SK-N-MC (cell line): Measurements from ENCODE around the gene GNG13.

ENCODE experiments used
- EZH2 ChIP-seq: fragments of 200-600 bp; sonication (generic); IDR thresholded peaks from one replicate; pipeline ENCODE4 v1.6.1; 2017; ENCODE audit warnings: antibody characterized with exemption
- FOXP2 ChIP-seq: optimal IDR thresholded peaks from 2 replicates; pipeline ENCODE3; 2011; ENCODE audit warnings: mild to moderate bottlenecking, moderate library complexity; ENCODE audit not compliant: insufficient read depth; ENCODE audit errors: extremely low read length, control extremely low read depth
- POLR2AphosphoS5 ChIP-seq: IDR thresholded peaks from 2 replicates; pipeline ENCODE4 v1.6.1; 2012; ENCODE audit warnings: mild to moderate bottlenecking, low read depth, low read length, borderline replicate concordance

GRCh38 chr16:830107-830870 lies 29.8 kb upstream of the GNG13 start:
- no peak for TF ChIP-seq EZH2
- no peak for TF ChIP-seq POLR2AphosphoS5
- no peak for TF ChIP-seq FOXP2
